HepG2 (cell line): ENCODE data around the gene RPA1. TPM values are rescaled to one million over a fixed set of nuclear protein-coding genes. Genes with fewer than 3 reads are reported as not detected.

ENCODE experiments used
- ATAC-seq: fragments of 200-7000 bp; cut with Tn5 transposase; 3 replicates; pipeline ENCODE4 v1.9.1; 2020; ENCODE audit warnings: mild to moderate bottlenecking, moderate library complexity
- BruUV-seq: library from RNA; stranded (reverse); fragments of 400-500 nt; replicated peaks from 2 replicates; lab custom pipeline; 2021; lab: Mats Ljungman, UMichigan
- CTCF ChIA-PET: fragments of 300-600 bp; formaldehyde crosslinking; extraction: SDS; loops from one replicate; lab custom pipeline; 2021; ENCODE audit warnings: low total read pairs, inconsistent platforms, low intra/inter-chr PET ratio; lab: Yijun Ruan, JAX
- POLR2A ChIA-PET: fragments of 350-600 bp; sonication (Branson Sonifier 250); formaldehyde crosslinking; loops from one replicate; lab custom pipeline; 2020; ENCODE audit warnings: antibody characterized with exemption, inconsistent platforms; lab: Yijun Ruan, JAX
- DNase-seq: peaks from one replicate; pipeline ENCODE4 v3.0.0-alpha.2; 2015; ENCODE audit warnings: low spot score
- FAIRE-seq: peaks from 3 replicates; lab custom pipeline; 2011; peaks lifted over from hg19 to GRCh38; lab: Jason Lieb, UNC
- H2AFZ ChIP-seq: one replicate; pipeline ENCODE4 v1.6.1; 2011; ENCODE audit warnings: low read length, inconsistent platforms
- H3K27ac ChIP-seq: fragments of 300-600 bp; 3 replicates; pipeline ENCODE4 v1.8.0; 2011; ENCODE audit warnings: mixed run types, mild to moderate bottlenecking, mixed read lengths, low read length, inconsistent platforms; ENCODE audit not compliant: insufficient read depth; ENCODE audit errors: extremely low read length
- H3K27me3 ChIP-seq, 2 experiments: fragments of 200-600 bp in 1 of 2; 2 replicates in 1 of 2; 3 replicates in 1 of 2; pipeline versions ENCODE4 v1.6.0 to v1.8.0; 2011; ENCODE audit warnings: low read length in 2 of 2, mild to moderate bottlenecking in 2 of 2, moderate library complexity in 2 of 2, inconsistent platforms in 1 of 2; ENCODE audit not compliant: insufficient read depth in 2 of 2, control insufficient read depth in 1 of 2
- H3K36me3 ChIP-seq, 2 experiments: fragments of 200-600 bp in 1 of 2; replicated peaks in 1 of 2; 2 replicates in 1 of 2; 3 replicates in 1 of 2; pipeline versions ENCODE4 v1.5.1 to v1.8.0; 2011; ENCODE audit warnings: low read length in 2 of 2, inconsistent platforms in 1 of 2; ENCODE audit not compliant: insufficient read depth in 2 of 2, control insufficient read depth in 1 of 2
- H3K4me1 ChIP-seq: 2 replicates; pipeline ENCODE4 v1.5.1; 2012; ENCODE audit warnings: low read length, inconsistent platforms; ENCODE audit not compliant: insufficient read depth
- H3K4me2 ChIP-seq: 2 replicates; pipeline ENCODE4 v1.6.0; 2011; ENCODE audit warnings: low read depth, low read length, inconsistent platforms
- H3K4me3 ChIP-seq, 3 experiments: fragments of 200-600 bp in 1 of 3; sonication (generic), shearing (Covaris generic) in 1 of 3; replicated peaks in 1 of 3; 2 replicates each; pipeline ENCODE4 v1.5.1; 2011 to 2016; ENCODE audit warnings: low read length in 3 of 3, inconsistent platforms in 2 of 3, low read depth in 2 of 3, mild to moderate bottlenecking in 2 of 3, control low read depth in 1 of 3, mixed read lengths in 1 of 3; ENCODE audit not compliant: insufficient read depth in 1 of 3
- H3K79me2 ChIP-seq: one replicate; pipeline ENCODE4 v1.6.1; 2011; ENCODE audit warnings: low read length, inconsistent platforms; ENCODE audit not compliant: insufficient read depth
- H3K9ac ChIP-seq: 2 replicates; pipeline ENCODE4 v1.6.0; 2011; ENCODE audit warnings: mild to moderate bottlenecking, low read depth, low read length, inconsistent platforms; ENCODE audit not compliant: insufficient read depth
- H3K9me3 ChIP-seq: 2 replicates; pipeline ENCODE4 v1.5.1; 2012; ENCODE audit warnings: mild to moderate bottlenecking, low read length
- H4K20me1 ChIP-seq: 2 replicates; pipeline ENCODE4 v1.6.0; 2011; ENCODE audit warnings: inconsistent platforms, mild to moderate bottlenecking, low read length, moderate library complexity; ENCODE audit not compliant: insufficient read depth
- KLF6 ChIP-seq: IDR thresholded peaks from 2 replicates; pipeline ENCODE4 v1.8.0; 2016; ENCODE audit warnings: missing biosample characterization, missing genetic modification reagents
- MIER3 ChIP-seq: IDR thresholded peaks from 2 replicates; pipeline ENCODE4 v1.6.1; 2016; ENCODE audit warnings: missing compliant biosample characterization, borderline replicate concordance
- SP5 ChIP-seq: IDR thresholded peaks from 2 replicates; pipeline ENCODE4 v1.6.1; 2016; ENCODE audit warnings: low read depth, borderline replicate concordance
- ZBTB8A ChIP-seq: sonication (generic); formaldehyde crosslinking; IDR thresholded peaks from 2 replicates; pipeline ENCODE4 v1.4.0; 2020; ENCODE audit warnings: mild to moderate bottlenecking, low read depth, missing genetic modification reagents, borderline replicate concordance
- ZKSCAN1 ChIP-seq: fragments of 150-350 bp; IDR thresholded peaks from 2 replicates; pipeline ENCODE4 v1.6.1; 2014; ENCODE audit warnings: low read length
- ZNF274 ChIP-seq: sonication (generic); formaldehyde crosslinking; IDR thresholded peaks from 2 replicates; pipeline ENCODE4 v1.5.1; 2020; ENCODE audit warnings: mild to moderate bottlenecking, missing genetic modification reagents
- ZNF7 ChIP-seq: IDR thresholded peaks from 2 replicates; pipeline ENCODE4 v1.6.1; 2016; ENCODE audit warnings: missing biosample characterization, missing genetic modification reagents
- ZNF75D ChIP-seq: sonication (generic); formaldehyde crosslinking; IDR thresholded peaks from 2 replicates; pipeline ENCODE4 v1.8.1; 2023; ENCODE audit warnings: missing genetic modification reagents, mild to moderate bottlenecking, borderline replicate concordance
- WGBS: methylation state at CpG from one replicate; pipeline ENCODE4 v1.1.6; 2017; ENCODE audit warnings: low lambda C conversion rate; 5-methylcytosine and 5-hydroxymethylcytosine counted together
- in situ Hi-C: cut with HindIII; loops from 2 replicates; pipeline ENCODE4 v1.10.0; 2017; ENCODE audit warnings: low pct_unique_long_range_greater_than_20kb; ENCODE audit not compliant: extremely low pct_ligation_motif_present
- intact Hi-C: fragments of 100-400 bp; cut with micrococcal nuclease; formaldehyde crosslinking; loops from one replicate; pipeline ENCODE4 v1.10.0; 2022; ENCODE audit not compliant: unreplicated experiment
- polyA plus RNA-seq, 8 experiments: library from polyadenylated mRNA; depleted of rRNA in 3 of 8; stranded (reverse) in 7 of 8; unstranded in 1 of 8; fragments of >200 nt; fragmentation: Illumina TruSeq in 4 of 8; extraction: Trizol in 4 of 8; gene quantifications; 2 replicates each; pipeline versions ENCODE4 v1.2.1 to v1.2.3, GENCODE V29; 2011 to 2016; ENCODE audit warnings: low read depth in 4 of 8, missing spikeins in 1 of 8, mixed read lengths in 1 of 8; ENCODE audit not compliant: insufficient read depth in 1 of 8
- total RNA-seq, 5 experiments: library from RNA; depleted of rRNA; stranded (reverse); fragments of >200 nt; fragmentation: Illumina TruSeq; extraction: Trizol; gene quantifications; 2 replicates each; pipeline ENCODE4 v1.2.3, GENCODE V29; 2016; ENCODE audit warnings: low read depth in 1 of 5
- TF ChIP-seq, protein P1 (sequence below): sonication (generic); formaldehyde crosslinking; IDR thresholded peaks from 2 replicates; pipeline ENCODE4 v1.5.0; 2020; ENCODE audit warnings: missing genetic modification reagents
- TF ChIP-seq, protein P2 (sequence below): sonication (generic); formaldehyde crosslinking; IDR thresholded peaks from 2 replicates; pipeline ENCODE4 v1.4.0; 2020; ENCODE audit warnings: missing genetic modification reagents

RPA1 gene
- total and polyA plus RNA-seq, 2 of the 13 experiments (the other 11 are each of a cell fraction or from before 2014, with no cell fraction given) = 13.9 to 37.6 TPM

DNA sequence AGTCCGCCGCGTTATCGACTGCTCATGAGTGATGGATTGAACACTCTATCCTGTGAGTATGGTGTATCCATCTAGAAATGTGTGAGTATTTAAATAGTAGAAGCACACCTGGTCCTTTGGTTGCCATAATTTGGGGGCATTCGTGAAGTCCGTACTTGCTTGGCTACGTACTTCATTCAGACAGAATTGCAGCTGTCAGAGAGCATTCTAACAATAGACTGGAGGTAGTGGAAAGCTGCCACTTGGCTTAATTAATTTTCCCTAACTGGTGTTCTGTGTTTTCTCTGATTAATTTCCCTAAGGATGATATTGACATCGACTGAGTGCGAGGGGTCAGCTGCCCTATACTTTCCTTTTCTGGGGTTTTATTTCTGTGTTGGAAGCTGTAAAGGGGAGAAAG, 14.1 kb downstream of the RPA1 start:
- intact Hi-C loops (no loop called here), in situ Hi-C loops (no loop called here)
- Histone ChIP-seq H3K9me3 (no peaks in the 10 kb centered on the region), H3K36me3 (peaks cover 14 to 41% of the 10 kb centered on the region in 2 experiments), H3K27ac (no peak overlapping the region), H3K4me1 (no peaks in the 10 kb centered on the region), H4K20me1 (no peaks in the 10 kb centered on the region), H3K4me2 (no peak overlapping the region), H2AFZ (no peak overlapping the region), H3K27me3 (no peaks in the 10 kb centered on the region), H3K79me2 (peaks cover 8% of the 10 kb centered on the region), H3K4me3 (no peak overlapping the region), H3K9ac (no peak overlapping the region)
- no peak for ATAC-seq
- ChIA-PET POLR2A (no interaction called here), CTCF (no interaction called here)
- TF ChIP-seq ZNF75D (CRISPR knock-in tag) = no peak
- TF ChIP-seq ZBTB8A = no peak
- TF ChIP-seq ZNF7 (CRISPR knock-in tag) = no peak
- TF ChIP-seq, protein P1, sequence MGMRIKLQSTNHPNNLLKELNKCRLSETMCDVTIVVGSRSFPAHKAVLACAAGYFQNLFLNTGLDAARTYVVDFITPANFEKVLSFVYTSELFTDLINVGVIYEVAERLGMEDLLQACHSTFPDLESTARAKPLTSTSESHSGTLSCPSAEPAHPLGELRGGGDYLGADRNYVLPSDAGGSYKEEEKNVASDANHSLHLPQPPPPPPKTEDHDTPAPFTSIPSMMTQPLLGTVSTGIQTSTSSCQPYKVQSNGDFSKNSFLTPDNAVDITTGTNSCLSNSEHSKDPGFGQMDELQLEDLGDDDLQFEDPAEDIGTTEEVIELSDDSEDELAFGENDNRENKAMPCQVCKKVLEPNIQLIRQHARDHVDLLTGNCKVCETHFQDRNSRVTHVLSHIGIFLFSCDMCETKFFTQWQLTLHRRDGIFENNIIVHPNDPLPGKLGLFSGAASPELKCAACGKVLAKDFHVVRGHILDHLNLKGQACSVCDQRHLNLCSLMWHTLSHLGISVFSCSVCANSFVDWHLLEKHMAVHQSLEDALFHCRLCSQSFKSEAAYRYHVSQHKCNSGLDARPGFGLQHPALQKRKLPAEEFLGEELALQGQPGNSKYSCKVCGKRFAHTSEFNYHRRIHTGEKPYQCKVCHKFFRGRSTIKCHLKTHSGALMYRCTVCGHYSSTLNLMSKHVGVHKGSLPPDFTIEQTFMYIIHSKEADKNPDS (CRISPR knock-in tag) = no peak
- TF ChIP-seq ZNF274 (CRISPR knock-in tag) = no peak
- TF ChIP-seq KLF6 (CRISPR knock-in tag) = no peak
- TF ChIP-seq SP5 (CRISPR knock-in tag) = no peak
- no peak for TF ChIP-seq MIER3 (CRISPR knock-in tag)
- TF ChIP-seq, protein P2, sequence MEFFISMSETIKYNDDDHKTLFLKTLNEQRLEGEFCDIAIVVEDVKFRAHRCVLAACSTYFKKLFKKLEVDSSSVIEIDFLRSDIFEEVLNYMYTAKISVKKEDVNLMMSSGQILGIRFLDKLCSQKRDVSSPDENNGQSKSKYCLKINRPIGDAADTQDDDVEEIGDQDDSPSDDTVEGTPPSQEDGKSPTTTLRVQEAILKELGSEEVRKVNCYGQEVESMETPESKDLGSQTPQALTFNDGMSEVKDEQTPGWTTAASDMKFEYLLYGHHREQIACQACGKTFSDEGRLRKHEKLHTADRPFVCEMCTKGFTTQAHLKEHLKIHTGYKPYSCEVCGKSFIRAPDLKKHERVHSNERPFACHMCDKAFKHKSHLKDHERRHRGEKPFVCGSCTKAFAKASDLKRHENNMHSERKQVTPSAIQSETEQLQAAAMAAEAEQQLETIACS = no peak
- TF ChIP-seq ZKSCAN1 = no peak
- no peak for FAIRE-seq
- no peak for DNase-seq
- WGBS = over 99% methylated on average over 9 of the region's 9 CpGs
- BruUV-seq = no TSS peak
